Measurements from ENCODE around the gene PLN.

- TF ChIP-seq POLR2A (IDR thresholded peaks at IDR 0.05; ENCODE audit: low read length) = no peak
- no peak for TF ChIP-seq GATA1 (IDR thresholded peaks at IDR 0.05; ENCODE audit: low read depth, low read length)
These were observed 32.7 kb downstream of the PLN start for GRCh38 chr6:118580585-118581419.

All from erythroblast (primary cell).